ENCODE data around the gene EFNB2. TPM values are rescaled to one million over a fixed set of nuclear protein-coding genes. Genes with fewer than 3 reads are reported as not detected.

EFNB2 gene
- total and polyA plus RNA-seq, 2 of the 13 experiments (the other 11 are each of a cell fraction or from before 2014, with no cell fraction given) = 0.11 to 0.20 TPM

DNA sequence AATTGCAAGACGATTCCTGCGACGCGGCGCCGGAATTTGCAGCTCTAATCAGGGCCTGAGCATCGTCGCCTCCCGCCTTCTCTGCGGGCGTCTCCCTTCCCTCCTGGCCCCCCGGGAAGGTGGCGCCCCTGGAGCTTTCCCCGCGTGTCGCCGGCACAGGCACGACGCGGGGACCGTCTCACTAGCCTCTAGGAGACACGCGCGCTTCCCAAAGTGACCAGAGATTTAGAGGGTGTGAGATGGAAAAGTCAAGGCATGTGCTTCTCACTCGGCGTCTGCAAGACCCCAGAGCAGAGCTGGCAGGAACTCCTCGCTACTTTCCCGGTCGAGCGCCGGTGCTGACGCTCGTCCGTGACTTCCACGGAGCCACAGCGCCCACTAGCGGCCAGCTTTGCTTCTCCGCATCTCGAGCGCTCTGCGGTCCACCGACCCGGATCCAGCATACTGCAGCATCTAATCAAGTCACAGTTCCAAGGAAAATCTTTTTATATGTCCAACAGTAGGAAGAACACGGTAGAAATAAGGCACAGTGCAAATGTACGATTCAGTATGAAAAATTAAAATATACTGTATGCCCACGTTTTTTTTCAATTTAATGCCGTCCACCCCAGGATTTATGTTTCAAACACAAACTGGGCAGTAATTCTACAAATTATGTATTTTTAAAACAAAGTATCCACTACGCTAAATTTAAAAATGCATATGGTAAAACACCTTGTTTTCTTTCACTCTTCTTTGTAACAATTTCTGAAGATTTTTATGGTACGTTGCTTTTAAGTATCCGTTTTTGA, 977 bp upstream of the EFNB2 start (continued):
- TF ChIP-seq, protein P1, sequence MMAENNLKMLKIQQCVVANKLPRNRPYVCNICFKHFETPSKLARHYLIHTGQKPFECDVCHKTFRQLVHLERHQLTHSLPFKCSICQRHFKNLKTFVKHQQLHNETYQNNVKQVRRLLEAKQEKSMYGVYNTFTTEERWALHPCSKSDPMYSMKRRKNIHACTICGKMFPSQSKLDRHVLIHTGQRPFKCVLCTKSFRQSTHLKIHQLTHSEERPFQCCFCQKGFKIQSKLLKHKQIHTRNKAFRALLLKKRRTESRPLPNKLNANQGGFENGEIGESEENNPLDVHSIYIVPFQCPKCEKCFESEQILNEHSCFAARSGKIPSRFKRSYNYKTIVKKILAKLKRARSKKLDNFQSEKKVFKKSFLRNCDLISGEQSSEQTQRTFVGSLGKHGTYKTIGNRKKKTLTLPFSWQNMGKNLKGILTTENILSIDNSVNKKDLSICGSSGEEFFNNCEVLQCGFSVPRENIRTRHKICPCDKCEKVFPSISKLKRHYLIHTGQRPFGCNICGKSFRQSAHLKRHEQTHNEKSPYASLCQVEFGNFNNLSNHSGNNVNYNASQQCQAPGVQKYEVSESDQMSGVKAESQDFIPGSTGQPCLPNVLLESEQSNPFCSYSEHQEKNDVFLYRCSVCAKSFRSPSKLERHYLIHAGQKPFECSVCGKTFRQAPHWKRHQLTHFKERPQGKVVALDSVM (CRISPR knock-in tag; IDR thresholded peaks at IDR 0.05) = no peak
- TF ChIP-seq, protein P2, sequence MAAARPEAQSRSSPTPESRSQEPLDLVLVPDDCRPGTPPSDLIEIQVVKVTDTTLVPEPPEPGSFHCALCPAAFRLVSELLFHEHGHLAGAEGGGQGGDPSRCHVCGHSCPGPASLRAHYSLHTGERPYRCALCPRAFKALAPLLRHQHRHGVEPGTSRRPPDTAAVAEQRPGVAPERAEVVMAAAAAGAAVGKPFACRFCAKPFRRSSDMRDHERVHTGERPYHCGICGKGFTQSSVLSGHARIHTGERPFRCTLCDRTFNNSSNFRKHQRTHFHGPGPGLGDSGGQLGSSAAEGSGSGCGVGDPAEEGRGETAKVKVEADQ (CRISPR knock-in tag; IDR thresholded peaks at IDR 0.05; ENCODE audit: borderline replicate concordance) = no peak
- no peak for TF ChIP-seq ZNF644 (CRISPR knock-in tag; IDR thresholded peaks at IDR 0.05; ENCODE audit: low read depth)
- no peak for TF ChIP-seq ZNF180 (CRISPR knock-in tag; IDR thresholded peaks at IDR 0.05; ENCODE audit: borderline replicate concordance, low read depth)
- TF ChIP-seq, protein P3, sequence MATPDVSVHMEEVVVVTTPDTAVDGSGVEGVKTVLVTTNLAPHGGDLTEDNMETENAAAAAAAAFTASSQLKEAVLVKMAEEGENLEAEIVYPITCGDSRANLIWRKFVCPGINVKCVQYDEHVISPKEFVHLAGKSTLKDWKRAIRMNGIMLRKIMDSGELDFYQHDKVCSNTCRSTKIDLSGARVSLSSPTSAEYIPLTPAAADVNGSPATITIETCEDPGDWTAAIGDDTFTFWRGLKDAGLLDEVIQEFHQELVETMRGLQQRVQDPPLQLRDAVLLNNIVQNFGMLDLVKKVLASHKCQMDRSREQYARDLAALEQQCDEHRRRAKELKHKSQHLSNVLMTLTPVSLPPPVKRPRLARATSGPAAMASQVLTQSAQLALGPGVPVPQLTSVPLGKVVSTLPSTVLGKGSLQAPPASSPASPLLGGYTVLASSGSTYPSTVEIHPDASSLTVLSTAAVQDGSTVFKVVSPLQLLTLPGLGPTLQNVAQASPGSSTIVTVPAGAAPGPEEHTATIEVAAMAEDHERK (CRISPR knock-in tag; IDR thresholded peaks at IDR 0.05; ENCODE audit: low read depth) = no peak
- no peak for TF ChIP-seq EZH2 (conservative IDR thresholded peaks at IDR 0.05; ENCODE audit: low read depth, low read length)
- TF ChIP-seq, protein P4, sequence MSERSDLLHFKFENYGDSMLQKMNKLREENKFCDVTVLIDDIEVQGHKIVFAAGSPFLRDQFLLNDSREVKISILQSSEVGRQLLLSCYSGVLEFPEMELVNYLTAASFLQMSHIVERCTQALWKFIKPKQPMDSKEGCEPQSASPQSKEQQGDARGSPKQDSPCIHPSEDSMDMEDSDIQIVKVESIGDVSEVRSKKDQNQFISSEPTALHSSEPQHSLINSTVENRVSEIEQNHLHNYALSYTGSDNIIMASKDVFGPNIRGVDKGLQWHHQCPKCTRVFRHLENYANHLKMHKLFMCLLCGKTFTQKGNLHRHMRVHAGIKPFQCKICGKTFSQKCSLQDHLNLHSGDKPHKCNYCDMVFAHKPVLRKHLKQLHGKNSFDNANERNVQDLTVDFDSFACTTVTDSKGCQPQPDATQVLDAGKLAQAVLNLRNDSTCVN (CRISPR knock-in tag; IDR thresholded peaks at IDR 0.05; ENCODE audit: borderline replicate concordance) = no peak
- TF ChIP-seq, protein P5, sequence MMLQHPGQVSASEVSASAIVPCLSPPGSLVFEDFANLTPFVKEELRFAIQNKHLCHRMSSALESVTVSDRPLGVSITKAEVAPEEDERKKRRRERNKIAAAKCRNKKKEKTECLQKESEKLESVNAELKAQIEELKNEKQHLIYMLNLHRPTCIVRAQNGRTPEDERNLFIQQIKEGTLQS (CRISPR knock-in tag; IDR thresholded peaks at IDR 0.05) = no peak
- TF ChIP-seq, protein P6, sequence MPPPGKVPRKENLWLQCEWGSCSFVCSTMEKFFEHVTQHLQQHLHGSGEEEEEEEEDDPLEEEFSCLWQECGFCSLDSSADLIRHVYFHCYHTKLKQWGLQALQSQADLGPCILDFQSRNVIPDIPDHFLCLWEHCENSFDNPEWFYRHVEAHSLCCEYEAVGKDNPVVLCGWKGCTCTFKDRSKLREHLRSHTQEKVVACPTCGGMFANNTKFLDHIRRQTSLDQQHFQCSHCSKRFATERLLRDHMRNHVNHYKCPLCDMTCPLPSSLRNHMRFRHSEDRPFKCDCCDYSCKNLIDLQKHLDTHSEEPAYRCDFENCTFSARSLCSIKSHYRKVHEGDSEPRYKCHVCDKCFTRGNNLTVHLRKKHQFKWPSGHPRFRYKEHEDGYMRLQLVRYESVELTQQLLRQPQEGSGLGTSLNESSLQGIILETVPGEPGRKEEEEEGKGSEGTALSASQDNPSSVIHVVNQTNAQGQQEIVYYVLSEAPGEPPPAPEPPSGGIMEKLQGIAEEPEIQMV (CRISPR knock-in tag; IDR thresholded peaks at IDR 0.05; ENCODE audit: low read depth) = no peak
- no peak for TF ChIP-seq ZNF317 (CRISPR knock-in tag; IDR thresholded peaks at IDR 0.05)
- no peak for TF ChIP-seq ARNT (IDR thresholded peaks at IDR 0.05)
- TF ChIP-seq, protein P7, sequence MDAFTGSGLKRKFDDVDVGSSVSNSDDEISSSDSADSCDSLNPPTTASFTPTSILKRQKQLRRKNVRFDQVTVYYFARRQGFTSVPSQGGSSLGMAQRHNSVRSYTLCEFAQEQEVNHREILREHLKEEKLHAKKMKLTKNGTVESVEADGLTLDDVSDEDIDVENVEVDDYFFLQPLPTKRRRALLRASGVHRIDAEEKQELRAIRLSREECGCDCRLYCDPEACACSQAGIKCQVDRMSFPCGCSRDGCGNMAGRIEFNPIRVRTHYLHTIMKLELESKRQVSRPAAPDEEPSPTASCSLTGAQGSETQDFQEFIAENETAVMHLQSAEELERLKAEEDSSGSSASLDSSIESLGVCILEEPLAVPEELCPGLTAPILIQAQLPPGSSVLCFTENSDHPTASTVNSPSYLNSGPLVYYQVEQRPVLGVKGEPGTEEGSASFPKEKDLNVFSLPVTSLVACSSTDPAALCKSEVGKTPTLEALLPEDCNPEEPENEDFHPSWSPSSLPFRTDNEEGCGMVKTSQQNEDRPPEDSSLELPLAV (CRISPR knock-in tag; conservative IDR thresholded peaks at IDR 0.05; ENCODE audit: low read depth) = no peak
- TF ChIP-seq, protein P8, sequence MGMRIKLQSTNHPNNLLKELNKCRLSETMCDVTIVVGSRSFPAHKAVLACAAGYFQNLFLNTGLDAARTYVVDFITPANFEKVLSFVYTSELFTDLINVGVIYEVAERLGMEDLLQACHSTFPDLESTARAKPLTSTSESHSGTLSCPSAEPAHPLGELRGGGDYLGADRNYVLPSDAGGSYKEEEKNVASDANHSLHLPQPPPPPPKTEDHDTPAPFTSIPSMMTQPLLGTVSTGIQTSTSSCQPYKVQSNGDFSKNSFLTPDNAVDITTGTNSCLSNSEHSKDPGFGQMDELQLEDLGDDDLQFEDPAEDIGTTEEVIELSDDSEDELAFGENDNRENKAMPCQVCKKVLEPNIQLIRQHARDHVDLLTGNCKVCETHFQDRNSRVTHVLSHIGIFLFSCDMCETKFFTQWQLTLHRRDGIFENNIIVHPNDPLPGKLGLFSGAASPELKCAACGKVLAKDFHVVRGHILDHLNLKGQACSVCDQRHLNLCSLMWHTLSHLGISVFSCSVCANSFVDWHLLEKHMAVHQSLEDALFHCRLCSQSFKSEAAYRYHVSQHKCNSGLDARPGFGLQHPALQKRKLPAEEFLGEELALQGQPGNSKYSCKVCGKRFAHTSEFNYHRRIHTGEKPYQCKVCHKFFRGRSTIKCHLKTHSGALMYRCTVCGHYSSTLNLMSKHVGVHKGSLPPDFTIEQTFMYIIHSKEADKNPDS (CRISPR knock-in tag; IDR thresholded peaks at IDR 0.05) = no peak
- no peak for TF ChIP-seq TEAD3 (CRISPR knock-in tag; optimal IDR thresholded peaks at IDR 0.05; ENCODE audit: borderline replicate concordance)
- TF ChIP-seq NFKB2 (CRISPR knock-in tag; IDR thresholded peaks at IDR 0.05; ENCODE audit: borderline replicate concordance) = no peak; the same call in 1 of the 2 replicates
- no peak for TF ChIP-seq PAF1 (CRISPR knock-in tag; IDR thresholded peaks at IDR 0.05)
